ENCODE results near the gene PLCL2. TPM values are rescaled to one million over a fixed set of nuclear protein-coding genes. Genes with fewer than 3 reads are reported as not detected.

Gene PLCL2
- polyA plus RNA-seq, 2 of the 4 experiments (the other 2 are of a cell fraction), result 2.1 to 3.0 TPM

GRCh38 chr3:17119201-17120072 is 234.7 kb downstream of the PLCL2 start:
- ChIA-PET POLR2A (no interaction called here), CTCF (interaction anchor here (0.8 kb wide), 1 partner anchor 136 kb away, joined by 3 read pairs; no protein-coding TSS in a partner anchor)
- FAIRE-seq (no peak), DNase-seq (ENCODE audit: low read depth in 1 of 2, low spot score in 1 of 2) (no peak), ATAC-seq (no peak)
- H3K4me1 ChIP-seq, result no peaks in the 10 kb centered on the region
- WGBS (ENCODE audit: missing lambda C conversion rate), result 73% methylated on average over 5 of the region's 5 CpGs
- H3K4me3 ChIP-seq, result no peak overlapping the region
- H3K4me2 ChIP-seq, result no peak overlapping the region
- TF ChIP-seq CHD4 (IDR thresholded peaks at IDR 0.05; ENCODE audit: borderline replicate concordance) (no peak), BHLHE40 (IDR thresholded peaks at IDR 0.05; ENCODE audit: low read depth, low read length) (no peak), HOXA7 (CRISPR knock-in tag; IDR thresholded peaks at IDR 0.05) (no peak), JUNB (IDR thresholded peaks at IDR 0.05) (no peak), MYC (IDR thresholded peaks at IDR 0.05; ENCODE audit: borderline replicate concordance, low read length) (no peak), ZNF302 (CRISPR knock-in tag; IDR thresholded peaks at IDR 0.05) (no peak), HES2 (IDR thresholded peaks at IDR 0.05) (no peak), HMGXB4 (CRISPR knock-in tag; IDR thresholded peaks at IDR 0.05; ENCODE audit: borderline replicate concordance) (no peak), RCOR1 (IDR thresholded peaks at IDR 0.05; ENCODE audit: low read depth, low read length) (no peak)
- no peak overlapping the region for H3K27ac ChIP-seq
- 0 out of 3 replicates have a peak, but pooled peaks cover 4% of the 10 kb centered on the region for H3K9me3 ChIP-seq

GRCh38 chr3:17120115-17120514 is 235.4 kb downstream of the PLCL2 start:
- POLR2A ChIA-PET, result no interaction called here
- H3K27ac ChIP-seq, result no peak overlapping the region
- ATAC-seq (no peak), DNase-seq (ENCODE audit: low read depth in 1 of 2, low spot score in 1 of 2) (no peak), FAIRE-seq (no peak)
- no peak overlapping the region for H3K4me2 ChIP-seq
- no peak overlapping the region for H3K4me3 ChIP-seq
- no peak for TF ChIP-seq CEBPB (IDR thresholded peaks at IDR 0.05)
- no peak for TF ChIP-seq POLR2AphosphoS2 (conservative IDR thresholded peaks at IDR 0.05; ENCODE audit: low read length)
- no peak for TF ChIP-seq NFE2L2 (conservative IDR thresholded peaks at IDR 0.05; ENCODE audit: low read length)
- no peak for TF ChIP-seq NR3C1 (IDR thresholded peaks at IDR 0.05)
- no peak for TF ChIP-seq CBX8 (IDR thresholded peaks at IDR 0.05)
- TF ChIP-seq JUN (IDR thresholded peaks at IDR 0.05), result no peak
- no peak for TF ChIP-seq GATA3 (IDR thresholded peaks at IDR 0.05; ENCODE audit: borderline replicate concordance)
- TF ChIP-seq ATOH8 (CRISPR knock-in tag; IDR thresholded peaks at IDR 0.05; ENCODE audit: low read depth), result no peak
- TF ChIP-seq EP300 (IDR thresholded peaks at IDR 0.05), result no peak
- no peak for TF ChIP-seq JUNB (IDR thresholded peaks at IDR 0.05)
- no peak for TF ChIP-seq USF2 (IDR thresholded peaks at IDR 0.05)
- TF ChIP-seq REST (IDR thresholded peaks at IDR 0.05), result no peak
- H3K9me3 ChIP-seq, result 0 out of 3 replicates have a peak, but pooled peaks cover 4% of the 10 kb centered on the region
- no peaks in the 10 kb centered on the region for H3K4me1 ChIP-seq
- CTCF ChIA-PET, result no interaction called here
- 62% methylated on average over 4 of the region's 4 CpGs for WGBS (ENCODE audit: missing lambda C conversion rate)
